HEK293 (cell line): ENCODE results near the gene DPYD.

Experiments
- CTCF ChIA-PET: fragments of 350-600 bp; formaldehyde crosslinking; extraction: SDS; loops from one replicate; lab custom pipeline; 2021; ENCODE audit warnings: antibody characterized with exemption; lab: Yijun Ruan, JAX
- POLR2A ChIA-PET: fragments of 300-600 bp; formaldehyde crosslinking; extraction: SDS; loops from one replicate; lab custom pipeline; 2020; ENCODE audit warnings: antibody characterized with exemption, inconsistent platforms; lab: Yijun Ruan, JAX
- H3K27ac ChIP-seq: fragments of 200-500 bp; sonication (Bioruptor generic); 2 replicates; pipeline ENCODE4 v1.5.1; 2014; ENCODE audit warnings: low read depth, low read length, control low read depth, inconsistent platforms; ENCODE audit errors: extremely low read depth
- H3K36me3 ChIP-seq, 2 experiments: fragments of 200-500 bp in 1 of 2; sonication (Bioruptor generic) in 1 of 2; 1 replicate in 1 of 2; 2 replicates in 1 of 2; pipeline ENCODE4 v1.5.1; 2014 to 2017; ENCODE audit warnings: inconsistent platforms in 2 of 2, low read length in 2 of 2; ENCODE audit not compliant: control insufficient read depth in 2 of 2, insufficient read depth in 1 of 2
- H3K4me1 ChIP-seq: fragments of 200-500 bp; sonication (Bioruptor generic); 2 replicates; pipeline ENCODE4 v1.5.1; 2014; ENCODE audit warnings: mild to moderate bottlenecking, low read length, inconsistent platforms; ENCODE audit not compliant: control insufficient read depth, insufficient read depth
- H3K4me3 ChIP-seq: 2 replicates; pipeline ENCODE4 v1.5.1; 2011; ENCODE audit warnings: low read depth, mild to moderate bottlenecking, control low read depth, low read length, moderate library complexity
- H3K9me3 ChIP-seq: fragments of 200-500 bp; sonication (Bioruptor generic); 2 replicates; pipeline ENCODE4 v1.5.1; 2014; ENCODE audit warnings: low read depth, low read length, inconsistent platforms; ENCODE audit not compliant: control insufficient read depth, insufficient read depth
- BCL11A ChIP-seq: fragments of 450-650 bp; formaldehyde crosslinking; IDR thresholded peaks from 2 replicates; pipeline ENCODE4 v1.5.1; 2016; ENCODE audit warnings: low read depth, missing biosample characterization, missing genetic modification characterization
- HOXA7 ChIP-seq: sonication (generic); formaldehyde crosslinking; IDR thresholded peaks from 2 replicates; pipeline ENCODE4 v1.8.1; 2022; ENCODE audit warnings: missing genetic modification reagents, borderline replicate concordance
- KLF10 ChIP-seq: fragments of 450-650 bp; IDR thresholded peaks from 2 replicates; pipeline ENCODE4 v1.5.1; 2018; ENCODE audit warnings: missing biosample characterization, mild to moderate bottlenecking, missing genetic modification characterization
- KLF16 ChIP-seq: fragments of 450-650 bp; formaldehyde crosslinking; IDR thresholded peaks from 2 replicates; pipeline ENCODE4 v1.5.1; 2017; ENCODE audit warnings: missing biosample characterization, missing genetic modification characterization
- MEIS1 ChIP-seq: sonication (generic); formaldehyde crosslinking; IDR thresholded peaks from 2 replicates; pipeline ENCODE4 v1.8.1; 2022; ENCODE audit warnings: missing genetic modification reagents, mild to moderate bottlenecking, borderline replicate concordance
- OVOL3 ChIP-seq: fragments of 450-650 bp; formaldehyde crosslinking; IDR thresholded peaks from 2 replicates; pipeline ENCODE4 v1.5.1; 2016; ENCODE audit warnings: missing biosample characterization, missing genetic modification characterization
- SP2 ChIP-seq: fragments of 450-650 bp; formaldehyde crosslinking; IDR thresholded peaks from 2 replicates; pipeline ENCODE4 v1.5.1; 2016; ENCODE audit warnings: missing biosample characterization, missing genetic modification characterization
- WT1 ChIP-seq: fragments of 450-650 bp; formaldehyde crosslinking; IDR thresholded peaks from 2 replicates; pipeline ENCODE4 v1.5.1; 2016; ENCODE audit warnings: missing biosample characterization, missing genetic modification characterization
- ZBTB20 ChIP-seq: fragments of 450-650 bp; formaldehyde crosslinking; IDR thresholded peaks from 2 replicates; pipeline ENCODE4 v1.5.1; 2016; ENCODE audit warnings: missing biosample characterization, missing genetic modification characterization
- ZFHX2 ChIP-seq: fragments of 450-650 bp; formaldehyde crosslinking; conservative IDR thresholded peaks from 2 replicates; pipeline ENCODE4 v1.5.1; 2016; ENCODE audit warnings: missing biosample characterization, missing genetic modification characterization
- ZNF157 ChIP-seq: fragments of 450-650 bp; formaldehyde crosslinking; IDR thresholded peaks from 2 replicates; pipeline ENCODE4 v1.5.1; 2016; ENCODE audit warnings: missing biosample characterization, missing genetic modification characterization
- ZNF175 ChIP-seq: fragments of 450-650 bp; formaldehyde crosslinking; IDR thresholded peaks from 2 replicates; pipeline ENCODE4 v1.5.1; 2016; ENCODE audit warnings: missing biosample characterization, missing genetic modification characterization
- ZNF274 ChIP-seq, 2 experiments: fragments of 200-500 bp in 1 of 2; fragments of 450-650 bp in 1 of 2; sonication (Bioruptor generic) in 1 of 2; formaldehyde crosslinking in 1 of 2; IDR thresholded peaks; 2 replicates each; pipeline versions ENCODE4 v1.5.1 to v1.6.1; 2014 to 2016; ENCODE audit warnings: borderline replicate concordance in 1 of 2, inconsistent platforms in 1 of 2, low read length in 1 of 2, missing biosample characterization in 1 of 2, missing genetic modification characterization in 1 of 2
- ZNF530 ChIP-seq: fragments of 450-650 bp; formaldehyde crosslinking; IDR thresholded peaks from 2 replicates; pipeline ENCODE4 v1.5.1; 2016; ENCODE audit warnings: low read depth, missing biosample characterization, missing genetic modification characterization
- ZNF561 ChIP-seq: fragments of 450-650 bp; IDR thresholded peaks from 2 replicates; pipeline ENCODE4 v1.5.1; 2018; ENCODE audit warnings: missing biosample characterization, missing genetic modification characterization, borderline replicate concordance
- ZNF585B ChIP-seq: fragments of 450-650 bp; formaldehyde crosslinking; IDR thresholded peaks from 2 replicates; pipeline ENCODE4 v1.5.1; 2016; ENCODE audit warnings: missing biosample characterization, missing genetic modification characterization
- TF ChIP-seq, protein P1 (sequence below): fragments of 450-650 bp; formaldehyde crosslinking; IDR thresholded peaks from 2 replicates; pipeline ENCODE4 v1.5.1; 2016; ENCODE audit warnings: missing biosample characterization, missing genetic modification characterization, low read depth
- TF ChIP-seq, protein P2 (sequence below): fragments of 450-650 bp; formaldehyde crosslinking; IDR thresholded peaks from 2 replicates; pipeline ENCODE4 v1.5.1; 2016; ENCODE audit warnings: missing biosample characterization, missing genetic modification characterization
- TF ChIP-seq, protein P3 (sequence below): fragments of 450-650 bp; formaldehyde crosslinking; IDR thresholded peaks from 2 replicates; pipeline ENCODE4 v1.5.1; 2017; ENCODE audit warnings: missing biosample characterization, missing genetic modification characterization
- TF ChIP-seq, protein P4 (sequence below): fragments of 450-650 bp; formaldehyde crosslinking; IDR thresholded peaks from 2 replicates; pipeline ENCODE4 v1.5.1; 2016; ENCODE audit warnings: missing biosample characterization, missing genetic modification characterization
- TF ChIP-seq, protein P5 (sequence below): fragments of 450-650 bp; formaldehyde crosslinking; IDR thresholded peaks from 2 replicates; pipeline ENCODE4 v1.5.1; 2016; ENCODE audit warnings: missing biosample characterization, missing genetic modification characterization

DPYD gene

DNA sequence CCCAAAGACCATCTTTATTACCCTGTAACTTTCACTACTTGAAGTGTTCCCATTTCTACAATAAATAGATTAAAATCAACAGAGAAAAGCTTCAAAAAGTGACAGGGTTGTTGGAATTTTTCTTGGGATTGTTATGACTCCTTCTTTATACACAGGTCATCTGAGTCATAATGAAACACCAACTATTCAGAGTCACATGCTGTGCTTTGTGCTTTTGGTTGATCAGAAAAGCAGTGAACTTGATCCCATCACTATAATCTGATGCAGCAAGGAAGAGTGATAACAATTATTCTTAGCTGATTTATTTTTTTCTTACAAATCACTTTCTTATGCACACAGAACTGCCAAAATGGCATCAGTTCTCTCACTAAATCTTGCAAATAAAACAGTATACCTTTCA, 776.3 kb downstream of the DPYD start (continued):
- TF ChIP-seq ZNF585B (no peak), MEIS1 (no peak), BCL11A (tag by site-specific recombination) (no peak), ZNF175 (tag by site-specific recombination) (no peak), ZNF561 (tag by site-specific recombination) (no peak), HOXA7 (CRISPR knock-in tag) (no peak)
- TF ChIP-seq, protein P1, sequence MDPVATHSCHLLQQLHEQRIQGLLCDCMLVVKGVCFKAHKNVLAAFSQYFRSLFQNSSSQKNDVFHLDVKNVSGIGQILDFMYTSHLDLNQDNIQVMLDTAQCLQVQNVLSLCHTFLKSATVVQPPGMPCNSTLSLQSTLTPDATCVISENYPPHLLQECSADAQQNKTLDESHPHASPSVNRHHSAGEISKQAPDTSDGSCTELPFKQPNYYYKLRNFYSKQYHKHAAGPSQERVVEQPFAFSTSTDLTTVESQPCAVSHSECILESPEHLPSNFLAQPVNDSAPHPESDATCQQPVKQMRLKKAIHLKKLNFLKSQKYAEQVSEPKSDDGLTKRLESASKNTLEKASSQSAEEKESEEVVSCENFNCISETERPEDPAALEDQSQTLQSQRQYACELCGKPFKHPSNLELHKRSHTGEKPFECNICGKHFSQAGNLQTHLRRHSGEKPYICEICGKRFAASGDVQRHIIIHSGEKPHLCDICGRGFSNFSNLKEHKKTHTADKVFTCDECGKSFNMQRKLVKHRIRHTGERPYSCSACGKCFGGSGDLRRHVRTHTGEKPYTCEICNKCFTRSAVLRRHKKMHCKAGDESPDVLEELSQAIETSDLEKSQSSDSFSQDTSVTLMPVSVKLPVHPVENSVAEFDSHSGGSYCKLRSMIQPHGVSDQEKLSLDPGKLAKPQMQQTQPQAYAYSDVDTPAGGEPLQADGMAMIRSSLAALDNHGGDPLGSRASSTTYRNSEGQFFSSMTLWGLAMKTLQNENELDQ (tag by site-specific recombination): no peak

DNA sequence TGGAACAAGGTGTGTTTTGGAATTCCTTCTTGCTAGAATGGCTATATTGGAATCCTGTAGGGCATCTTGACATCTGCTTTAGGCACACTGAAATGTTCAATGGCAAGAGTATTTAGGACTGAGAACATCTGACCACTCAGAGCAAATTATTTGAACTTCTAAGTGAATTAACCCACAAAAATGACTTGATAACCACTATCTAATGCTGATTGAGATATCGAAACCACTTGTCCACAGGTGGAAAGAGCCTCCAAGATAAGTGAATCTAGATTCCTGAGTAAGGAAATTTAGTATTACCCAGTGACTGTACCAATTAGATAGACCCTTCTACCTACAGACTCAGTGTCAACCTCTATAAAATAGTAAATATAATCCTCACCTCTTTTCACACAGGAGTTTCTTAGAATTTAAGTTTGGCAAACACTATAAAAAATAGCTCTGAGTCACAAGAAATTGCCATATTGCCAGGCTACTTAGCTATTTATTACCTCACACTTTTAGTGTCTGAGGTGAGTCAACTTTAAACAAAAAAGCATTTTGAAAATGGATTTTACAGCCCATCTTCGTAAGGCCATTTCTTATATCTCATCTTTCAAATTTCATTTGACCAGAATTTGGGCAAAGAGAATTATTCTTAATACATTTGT, 777.5 kb downstream of the DPYD start:
- ChIA-PET CTCF (no interaction called here), POLR2A (no interaction called here)
- TF ChIP-seq BCL11A (tag by site-specific recombination) (no peak), SP2 (tag by site-specific recombination) (no peak), KLF10 (no peak), WT1 (tag by site-specific recombination) (no peak), ZNF157 (no peak), OVOL3 (tag by site-specific recombination) (no peak), ZNF274 (IDR thresholded peaks at IDR 0.05; ENCODE audit: low read length) (no peak), ZNF274 (tag by site-specific recombination; IDR thresholded peaks at IDR 0.05; ENCODE audit: borderline replicate concordance) (no peak), ZFHX2 (tag by site-specific recombination) (no peak), ZBTB20 (tag by site-specific recombination) (no peak), KLF16 (no peak), ZNF530 (tag by site-specific recombination) (no peak)
- TF ChIP-seq, protein P2, sequence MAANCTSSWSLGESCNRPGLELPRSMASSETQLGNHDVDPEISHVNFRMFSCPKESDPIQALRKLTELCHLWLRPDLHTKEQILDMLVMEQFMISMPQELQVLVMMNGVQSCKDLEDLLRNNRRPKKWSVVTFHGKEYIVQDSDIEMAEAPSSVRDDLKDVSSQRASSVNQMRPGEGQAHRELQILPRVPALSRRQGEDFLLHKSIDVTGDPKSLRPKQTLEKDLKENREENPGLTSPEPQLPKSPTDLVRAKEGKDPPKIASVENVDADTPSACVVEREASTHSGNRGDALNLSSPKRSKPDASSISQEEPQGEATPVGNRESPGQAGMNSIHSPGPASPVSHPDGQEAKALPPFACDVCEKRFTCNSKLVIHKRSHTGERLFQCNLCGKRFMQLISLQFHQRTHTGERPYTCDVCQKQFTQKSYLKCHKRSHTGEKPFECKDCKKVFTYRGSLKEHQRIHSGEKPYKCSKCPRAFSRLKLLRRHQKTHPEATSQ: no peak
- TF ChIP-seq, protein P3, sequence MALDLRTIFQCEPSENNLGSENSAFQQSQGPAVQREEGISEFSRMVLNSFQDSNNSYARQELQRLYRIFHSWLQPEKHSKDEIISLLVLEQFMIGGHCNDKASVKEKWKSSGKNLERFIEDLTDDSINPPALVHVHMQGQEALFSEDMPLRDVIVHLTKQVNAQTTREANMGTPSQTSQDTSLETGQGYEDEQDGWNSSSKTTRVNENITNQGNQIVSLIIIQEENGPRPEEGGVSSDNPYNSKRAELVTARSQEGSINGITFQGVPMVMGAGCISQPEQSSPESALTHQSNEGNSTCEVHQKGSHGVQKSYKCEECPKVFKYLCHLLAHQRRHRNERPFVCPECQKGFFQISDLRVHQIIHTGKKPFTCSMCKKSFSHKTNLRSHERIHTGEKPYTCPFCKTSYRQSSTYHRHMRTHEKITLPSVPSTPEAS (tag by site-specific recombination): no peak
- TF ChIP-seq, protein P4, sequence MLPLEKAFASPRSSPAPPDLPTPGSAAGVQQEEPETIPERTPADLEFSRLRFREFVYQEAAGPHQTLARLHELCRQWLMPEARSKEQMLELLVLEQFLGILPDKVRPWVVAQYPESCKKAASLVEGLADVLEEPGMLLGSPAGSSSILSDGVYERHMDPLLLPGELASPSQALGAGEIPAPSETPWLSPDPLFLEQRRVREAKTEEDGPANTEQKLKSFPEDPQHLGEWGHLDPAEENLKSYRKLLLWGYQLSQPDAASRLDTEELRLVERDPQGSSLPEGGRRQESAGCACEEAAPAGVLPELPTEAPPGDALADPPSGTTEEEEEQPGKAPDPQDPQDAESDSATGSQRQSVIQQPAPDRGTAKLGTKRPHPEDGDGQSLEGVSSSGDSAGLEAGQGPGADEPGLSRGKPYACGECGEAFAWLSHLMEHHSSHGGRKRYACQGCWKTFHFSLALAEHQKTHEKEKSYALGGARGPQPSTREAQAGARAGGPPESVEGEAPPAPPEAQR (tag by site-specific recombination): no peak
- TF ChIP-seq, protein P5, sequence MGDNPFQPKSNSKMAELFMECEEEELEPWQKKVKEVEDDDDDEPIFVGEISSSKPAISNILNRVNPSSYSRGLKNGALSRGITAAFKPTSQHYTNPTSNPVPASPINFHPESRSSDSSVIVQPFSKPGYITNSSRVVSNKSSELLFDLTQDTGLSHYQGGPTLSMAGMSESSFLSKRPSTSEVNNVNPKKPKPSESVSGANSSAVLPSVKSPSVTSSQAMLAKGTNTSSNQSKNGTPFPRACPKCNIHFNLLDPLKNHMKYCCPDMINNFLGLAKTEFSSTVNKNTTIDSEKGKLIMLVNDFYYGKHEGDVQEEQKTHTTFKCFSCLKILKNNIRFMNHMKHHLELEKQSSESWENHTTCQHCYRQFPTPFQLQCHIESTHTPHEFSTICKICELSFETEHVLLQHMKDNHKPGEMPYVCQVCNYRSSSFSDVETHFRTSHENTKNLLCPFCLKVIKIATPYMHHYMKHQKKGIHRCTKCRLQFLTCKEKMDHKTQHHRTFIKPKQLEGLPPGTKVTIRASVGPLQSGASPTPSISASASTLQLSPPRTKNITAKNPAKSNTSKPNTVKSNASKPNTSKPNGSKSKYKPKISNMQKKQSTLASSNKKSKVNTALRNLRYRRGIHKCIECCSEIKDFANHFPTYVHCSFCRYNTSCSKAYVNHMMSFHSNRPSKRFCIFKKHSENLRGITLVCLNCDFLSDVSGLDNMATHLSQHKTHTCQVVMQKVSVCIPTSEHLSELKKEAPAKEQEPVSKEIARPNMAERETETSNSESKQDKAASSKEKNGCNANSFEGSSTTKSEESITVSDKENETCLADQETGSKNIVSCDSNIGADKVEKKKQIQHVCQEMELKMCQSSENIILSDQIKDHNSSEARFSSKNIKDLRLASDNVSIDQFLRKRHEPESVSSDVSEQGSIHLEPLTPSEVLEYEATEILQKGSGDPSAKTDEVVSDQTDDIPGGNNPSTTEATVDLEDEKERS (tag by site-specific recombination): no peak
- no peaks in the 10 kb centered on the region for H3K36me3 ChIP-seq
- H3K4me1 ChIP-seq: no peaks in the 10 kb centered on the region
- no peak overlapping the region for H3K27ac ChIP-seq
- no peaks in the 10 kb centered on the region for H3K9me3 ChIP-seq
- no peak overlapping the region for H3K4me3 ChIP-seq
